T-helper 2 cell treated with Interferon-gamma antibody and Interleukin-4, amounts not matched to agents 5 μg/mL and 100 μg/mL, for 36 hours (primary cell): ENCODE results near the gene CSRNP2.

ENCODE experiments used
- DNase-seq: peaks from one replicate; pipeline ENCODE4 v3.0.0; 2021; ENCODE audit warnings: low spot score
- H3K27ac Mint-ChIP-seq: one replicate; pipeline ENCODE4 v1.8.0; 2021; ENCODE audit warnings: mild to moderate bottlenecking, mixed read lengths
- H3K27me3 Mint-ChIP-seq: one replicate; pipeline ENCODE4 v1.8.0; 2021; ENCODE audit warnings: low read depth, mixed read lengths
- H3K36me3 Mint-ChIP-seq: one replicate; pipeline ENCODE4 v1.8.0; 2021; ENCODE audit warnings: low read depth, mixed read lengths
- H3K4me1 Mint-ChIP-seq: one replicate; pipeline ENCODE4 v1.8.0; 2021; ENCODE audit warnings: low read depth, mixed read lengths
- H3K4me3 Mint-ChIP-seq: one replicate; pipeline ENCODE4 v1.8.0; 2022; ENCODE audit warnings: mild to moderate bottlenecking, moderate library complexity, mixed read lengths
- H3K9me3 Mint-ChIP-seq: one replicate; pipeline ENCODE4 v1.8.0; 2021; ENCODE audit warnings: mixed read lengths

The CSRNP2 gene

DNA sequence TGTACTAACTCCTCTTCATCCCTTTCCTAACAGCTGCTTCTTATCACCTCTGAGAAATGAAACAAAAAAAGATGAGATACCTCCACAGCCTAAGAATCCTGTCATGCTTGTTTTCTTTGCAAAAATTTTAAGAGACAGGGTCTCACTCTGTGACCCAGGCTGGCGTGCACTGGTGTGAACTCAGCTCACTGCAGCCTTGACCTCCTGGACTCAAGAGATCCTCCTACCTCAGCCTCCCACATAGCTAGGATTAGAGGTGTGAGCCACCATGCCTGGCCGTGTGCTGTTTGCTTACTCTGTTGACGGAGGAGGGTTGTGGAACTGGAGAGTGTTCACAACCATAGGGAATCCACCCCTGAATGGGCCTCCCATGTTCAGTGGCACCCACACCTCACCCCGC lies 16.2 kb downstream of the CSRNP2 start:
- H3K9me3 Mint-ChIP-seq, result no peaks in the 10 kb centered on the region
- H3K27ac Mint-ChIP-seq, result no peak overlapping the region
- H3K36me3 Mint-ChIP-seq, result peaks cover 39% of the 10 kb centered on the region
- H3K4me1 Mint-ChIP-seq, result no peaks in the 10 kb centered on the region
- DNase-seq, result no peak
- no peaks in the 10 kb centered on the region for H3K27me3 Mint-ChIP-seq
- no peak overlapping the region for H3K4me3 Mint-ChIP-seq

DNA sequence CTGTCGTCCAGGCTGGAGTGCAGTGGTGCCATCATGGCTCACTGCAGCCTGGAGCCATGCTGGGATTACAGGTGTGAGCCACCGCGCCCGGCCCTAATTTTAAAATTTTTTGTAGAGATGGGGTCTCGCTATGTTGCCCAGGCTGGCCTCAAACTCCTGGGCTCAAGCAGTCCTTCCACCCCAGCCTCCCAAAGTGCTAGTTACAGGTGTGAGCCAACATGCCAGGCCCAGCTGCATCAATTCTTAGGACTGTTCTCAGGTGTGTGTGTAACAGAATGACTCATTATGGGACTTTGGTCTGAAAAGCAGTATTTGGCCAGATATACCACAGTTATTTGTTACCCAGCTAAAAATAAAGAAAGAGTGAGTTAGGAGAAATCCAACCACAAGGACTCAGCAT lies 17.9 kb downstream of the CSRNP2 start:
- DNase-seq, result no peak
- H3K27me3 Mint-ChIP-seq, result no peaks in the 10 kb centered on the region
- H3K36me3 Mint-ChIP-seq, result peaks cover 41% of the 10 kb centered on the region
- no peak overlapping the region for H3K4me3 Mint-ChIP-seq
- no peaks in the 10 kb centered on the region for H3K9me3 Mint-ChIP-seq
- no peaks in the 10 kb centered on the region for H3K4me1 Mint-ChIP-seq
- no peak overlapping the region for H3K27ac Mint-ChIP-seq

DNA sequence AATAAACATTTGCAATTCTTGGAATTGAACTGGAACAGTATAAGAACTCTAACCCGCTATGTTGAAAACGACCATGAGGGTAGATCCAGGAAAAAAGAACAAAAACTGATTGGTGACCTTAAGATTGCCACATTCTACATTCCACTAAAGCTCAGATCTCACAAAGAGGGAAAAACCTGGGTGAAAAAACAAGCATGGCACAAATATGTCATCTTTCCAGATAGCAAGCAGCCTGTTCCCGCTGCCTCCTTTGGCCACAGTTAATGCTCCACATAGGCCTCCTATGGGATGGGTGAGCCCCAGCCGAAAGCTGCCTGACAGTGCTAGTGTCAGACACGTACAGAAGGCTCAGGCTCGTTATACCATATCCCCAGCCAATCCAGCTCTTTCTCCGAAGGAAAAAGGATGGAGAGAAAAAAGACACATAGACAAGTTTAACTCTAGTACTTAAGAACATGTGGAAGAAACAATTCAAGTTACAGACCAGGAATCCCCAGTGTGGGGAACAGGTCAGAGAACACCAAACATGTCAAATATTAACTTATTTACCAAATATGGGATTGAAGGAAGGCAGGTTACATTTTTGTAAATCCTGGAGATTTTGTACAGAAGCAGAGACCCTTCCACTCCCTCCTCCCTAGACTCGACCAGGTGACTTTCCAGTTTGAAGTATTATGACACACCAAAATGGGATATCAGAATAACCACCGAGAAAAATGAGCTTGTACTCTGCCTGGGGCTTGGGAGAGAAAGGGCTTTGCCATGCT lies 20.6 kb downstream of the CSRNP2 start:
- Mint-ChIP-seq H3K4me1 (no peaks in the 10 kb centered on the region), H3K27ac (no peak overlapping the region), H3K36me3 (peaks cover 47% of the 10 kb centered on the region), H3K9me3 (no peaks in the 10 kb centered on the region), H3K4me3 (no peak overlapping the region), H3K27me3 (no peaks in the 10 kb centered on the region)
- DNase-seq, result no peak

DNA sequence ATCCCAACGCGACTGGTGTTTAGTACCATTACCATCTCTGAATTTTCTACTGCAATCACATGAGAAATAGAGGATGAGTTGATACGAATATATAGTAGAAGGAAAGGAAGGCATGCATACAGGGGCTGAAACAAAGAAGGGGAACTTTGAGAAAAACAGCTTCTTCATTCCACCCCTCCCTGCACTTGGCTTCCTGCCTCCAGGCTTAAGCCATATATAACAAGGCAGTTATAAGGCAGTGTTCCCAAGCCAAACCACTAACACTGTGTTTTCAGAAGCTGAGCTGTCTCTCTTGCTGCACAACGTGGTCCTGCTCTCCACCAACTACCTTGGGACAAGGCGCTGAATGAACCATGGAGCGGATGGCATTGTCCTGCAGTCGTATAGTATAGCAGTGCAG lies 24.3 kb downstream of the CSRNP2 start:
- no peaks in the 10 kb centered on the region for H3K9me3 Mint-ChIP-seq
- DNase-seq, result no peak
- H3K27me3 Mint-ChIP-seq, result no peaks in the 10 kb centered on the region
- H3K4me1 Mint-ChIP-seq, result no peaks in the 10 kb centered on the region
- no peak overlapping the region for H3K27ac Mint-ChIP-seq
- no peak overlapping the region for H3K4me3 Mint-ChIP-seq
- H3K36me3 Mint-ChIP-seq, result peaks cover 53% of the 10 kb centered on the region

DNA sequence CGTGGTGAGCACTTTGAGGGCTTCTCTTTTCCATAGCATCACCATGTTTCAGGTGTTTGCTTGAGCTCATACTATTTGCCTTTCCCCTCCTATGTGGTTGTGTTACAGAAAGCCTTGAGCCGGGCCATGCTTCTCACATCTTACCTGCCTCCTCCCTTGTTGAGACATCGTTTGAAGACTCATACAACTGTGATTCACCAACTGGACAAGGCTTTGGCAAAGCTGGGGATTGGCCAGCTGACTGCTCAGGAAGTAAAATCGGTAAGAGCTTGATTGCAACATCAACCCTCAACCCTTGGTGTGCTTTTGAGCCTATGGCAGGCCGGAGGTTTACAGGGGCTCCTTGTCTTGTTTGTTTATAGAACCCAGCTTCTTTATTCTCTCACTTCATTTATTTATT lies 27.2 kb downstream of the CSRNP2 start:
- Mint-ChIP-seq H3K9me3 (no peaks in the 10 kb centered on the region), H3K27me3 (no peaks in the 10 kb centered on the region), H3K36me3 (peaks cover 56% of the 10 kb centered on the region), H3K4me3 (no peak overlapping the region), H3K27ac (no peak overlapping the region), H3K4me1 (peaks cover 7% of the 10 kb centered on the region)
- no peak for DNase-seq

DNA sequence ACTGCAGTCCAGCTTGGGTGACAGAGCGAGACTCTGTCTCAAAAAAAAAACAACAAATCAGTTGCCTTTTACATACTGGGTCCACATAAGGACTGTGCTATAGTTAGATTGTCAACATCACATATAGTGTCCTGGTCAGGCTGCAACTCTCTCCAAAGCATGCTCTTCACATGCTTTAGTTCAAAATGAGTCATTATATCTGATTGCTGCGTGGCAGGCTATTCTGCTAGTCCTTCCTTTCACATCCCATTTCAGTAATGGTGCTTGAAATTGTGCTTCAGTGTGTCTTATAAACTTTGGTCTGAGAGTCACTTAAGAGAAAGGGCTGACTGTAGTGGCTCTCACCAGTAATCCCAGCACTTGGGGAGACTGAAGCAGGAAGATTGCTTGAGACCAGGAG lies 28.3 kb downstream of the CSRNP2 start:
- Mint-ChIP-seq H3K27me3 (no peaks in the 10 kb centered on the region), H3K9me3 (no peaks in the 10 kb centered on the region), H3K36me3 (peaks cover 53% of the 10 kb centered on the region), H3K27ac (no peak overlapping the region), H3K4me1 (peaks cover 9% of the 10 kb centered on the region), H3K4me3 (no peak overlapping the region)
- DNase-seq, result no peak

DNA sequence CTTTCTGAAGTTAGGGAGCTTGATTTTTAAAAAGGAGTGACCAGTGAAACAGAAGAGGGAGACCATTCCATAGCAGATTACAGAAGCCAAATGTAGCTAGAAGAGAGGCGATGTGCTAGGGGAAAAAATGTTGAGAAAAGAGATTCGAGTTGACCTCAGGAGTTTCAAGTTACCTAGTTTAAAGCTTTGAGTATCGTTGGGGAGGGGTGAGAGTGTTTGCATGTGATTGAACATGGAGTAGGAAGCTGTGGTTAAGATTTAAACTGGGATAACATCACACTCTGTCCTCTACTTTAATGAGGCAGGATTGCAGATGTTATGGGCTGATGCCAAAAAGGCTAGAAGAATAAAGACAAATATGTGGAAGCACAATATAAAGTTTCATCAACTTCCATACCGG lies 31.6 kb downstream of the CSRNP2 start:
- Mint-ChIP-seq H3K4me3 (peak overlapping the region; percentile 15), H3K27ac (no peak overlapping the region), H3K27me3 (no peaks in the 10 kb centered on the region), H3K9me3 (no peaks in the 10 kb centered on the region), H3K36me3 (peaks cover 35% of the 10 kb centered on the region), H3K4me1 (peaks cover 23% of the 10 kb centered on the region)
- DNase-seq, result no peak

DNA sequence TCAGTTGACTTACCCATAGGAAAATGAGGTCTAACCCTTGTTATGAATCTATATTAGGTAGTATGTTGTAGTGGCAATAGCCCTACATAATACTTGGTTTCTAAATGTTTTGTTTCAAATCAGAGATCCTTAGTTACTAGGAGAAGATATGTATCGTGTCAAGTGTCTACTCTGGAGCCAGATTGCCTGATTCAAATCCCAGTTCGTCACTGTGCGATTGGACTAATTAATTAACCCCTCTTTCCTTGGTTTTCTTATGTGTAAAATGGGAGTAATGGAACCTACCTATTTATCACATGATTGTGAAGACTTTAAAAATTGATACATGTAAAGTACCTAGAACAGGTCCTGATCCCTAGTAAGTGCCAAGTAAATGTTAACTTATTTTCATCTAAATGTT lies 33.9 kb downstream of the CSRNP2 start:
- H3K27ac Mint-ChIP-seq, result peak overlapping the region; percentile 93
- H3K36me3 Mint-ChIP-seq, result peaks cover 22% of the 10 kb centered on the region

DNA sequence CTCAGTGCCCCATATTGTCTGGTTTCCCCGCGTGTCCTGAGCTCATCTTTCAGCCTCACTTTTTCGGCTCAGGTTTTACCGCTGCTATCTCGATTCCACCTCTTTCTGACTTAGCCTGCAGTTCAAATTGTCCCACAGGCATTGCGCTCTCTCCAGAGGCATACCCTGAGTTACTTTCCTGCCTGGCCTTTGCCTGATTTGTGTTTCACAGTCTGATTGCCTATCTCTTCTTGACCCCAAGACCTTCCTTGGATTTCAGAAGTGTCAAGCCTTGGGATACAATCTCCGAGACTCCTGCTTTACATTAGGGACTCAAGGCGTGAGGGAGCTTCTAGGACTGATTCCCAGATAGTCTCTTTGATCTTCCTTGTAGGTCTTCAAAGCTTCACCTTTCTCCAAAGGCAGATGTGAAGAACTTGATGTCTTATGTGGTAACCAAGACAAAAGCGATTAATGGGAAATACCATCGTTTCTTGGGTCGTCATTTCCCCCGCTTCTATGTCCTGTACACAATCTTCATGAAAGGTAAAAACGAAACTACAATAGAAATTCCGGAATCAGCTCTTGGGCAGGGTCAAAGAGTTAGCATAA lies 34.6 kb downstream of the CSRNP2 start:
- Mint-ChIP-seq H3K27ac (peak overlapping the region; percentile 93), H3K9me3 (no peaks in the 10 kb centered on the region), H3K27me3 (no peaks in the 10 kb centered on the region), H3K4me3 (peak overlapping the region; percentile 94), H3K4me1 (peaks cover 24% of the 10 kb centered on the region), H3K36me3 (peaks cover 16% of the 10 kb centered on the region)
- DNase-seq, result no peak

More for the DNA sequence above, 33.9 kb downstream of the CSRNP2 start:
- Mint-ChIP-seq H3K9me3 (no peaks in the 10 kb centered on the region), H3K4me1 (peaks cover 24% of the 10 kb centered on the region), H3K27me3 (no peaks in the 10 kb centered on the region), H3K4me3 (peak overlapping the region; percentile 94)
- no peak for DNase-seq

DNA sequence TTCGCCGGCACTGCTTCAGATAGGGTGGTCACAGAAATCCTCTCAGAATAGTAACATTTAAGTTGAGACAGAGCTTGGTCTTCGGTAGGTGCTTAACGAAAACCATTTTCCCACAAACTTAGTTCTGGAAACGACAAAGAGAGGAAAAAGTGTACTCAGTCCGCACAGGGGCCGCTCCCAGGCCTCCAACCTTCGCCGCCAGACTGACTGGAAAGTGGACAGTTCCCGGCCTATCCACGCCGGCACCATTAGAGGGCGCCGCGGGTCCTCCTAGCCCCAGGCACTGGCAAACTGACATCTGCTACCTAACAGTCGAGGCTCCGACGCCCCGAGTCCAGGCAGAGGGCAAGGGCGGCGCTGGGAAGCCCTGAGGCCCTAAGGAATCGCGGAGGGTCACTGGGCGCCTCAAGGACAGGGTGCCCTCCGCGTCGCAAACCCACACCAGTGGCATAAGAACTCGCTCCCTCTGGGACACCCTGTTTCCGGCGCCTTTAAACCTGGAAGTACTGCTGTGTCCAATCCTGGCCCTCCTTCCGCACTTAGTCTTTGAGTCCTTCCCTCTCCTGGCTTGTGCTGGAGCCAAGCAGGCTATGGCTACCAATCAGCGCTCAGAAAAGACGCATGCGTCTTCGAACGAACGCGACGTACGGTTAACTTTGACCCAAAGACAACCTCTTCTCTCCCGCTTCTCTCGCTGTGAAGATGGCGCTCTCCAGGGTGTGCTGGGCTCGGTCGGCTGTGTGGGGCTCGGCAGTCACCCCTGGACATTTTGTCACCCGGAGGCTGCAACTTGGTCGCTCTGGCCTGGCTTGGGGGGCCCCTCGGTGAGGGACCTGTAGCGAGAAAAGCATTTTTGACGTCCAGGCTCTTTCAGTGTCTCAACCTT lies 35.5 kb downstream of the CSRNP2 start, which contains the start of gene LETMD1:
LETMD1 (plus strand) TSS at position 673 of the 886 bp plus-strand sequence; CDS start at position 703, 30 bp downstream.
- Mint-ChIP-seq H3K4me3 (peak within 1 kb of the TSS; percentile 94), H3K36me3 (peaks cover 8% of the 10 kb centered on the region), H3K27ac (peak within 1 kb of the TSS; percentile 93), H3K27me3 (no peaks in the 10 kb centered on the region), H3K9me3 (no peaks in the 10 kb centered on the region), H3K4me1 (peaks cover 24% of the 10 kb centered on the region)
- peak; percentile 91 for DNase-seq

DNA sequence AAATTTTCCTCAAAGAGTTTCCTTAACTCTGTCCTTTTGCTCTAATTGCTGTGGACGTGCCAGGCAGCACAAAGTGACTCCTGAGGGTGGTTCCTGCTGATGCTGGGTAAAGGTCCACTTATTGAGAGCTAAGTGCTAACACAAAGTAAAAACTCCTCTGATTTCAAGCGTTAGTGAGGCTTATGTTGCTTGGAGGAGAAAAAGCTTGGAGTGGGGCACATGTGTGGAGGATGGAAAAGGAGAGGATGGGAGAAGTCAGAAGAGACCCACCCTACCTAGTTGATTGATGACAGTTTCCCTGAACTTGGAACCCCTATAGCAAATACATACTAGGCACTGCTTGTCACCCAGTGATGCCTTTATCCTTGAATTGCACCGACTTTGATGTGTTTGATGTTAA lies 47.1 kb downstream of the CSRNP2 start:
- Mint-ChIP-seq H3K27ac (no peak overlapping the region), H3K27me3 (no peaks in the 10 kb centered on the region), H3K9me3 (no peaks in the 10 kb centered on the region), H3K36me3 (no peaks in the 10 kb centered on the region), H3K4me1 (no peaks in the 10 kb centered on the region), H3K4me3 (no peak overlapping the region)
- DNase-seq, result no peak

DNA sequence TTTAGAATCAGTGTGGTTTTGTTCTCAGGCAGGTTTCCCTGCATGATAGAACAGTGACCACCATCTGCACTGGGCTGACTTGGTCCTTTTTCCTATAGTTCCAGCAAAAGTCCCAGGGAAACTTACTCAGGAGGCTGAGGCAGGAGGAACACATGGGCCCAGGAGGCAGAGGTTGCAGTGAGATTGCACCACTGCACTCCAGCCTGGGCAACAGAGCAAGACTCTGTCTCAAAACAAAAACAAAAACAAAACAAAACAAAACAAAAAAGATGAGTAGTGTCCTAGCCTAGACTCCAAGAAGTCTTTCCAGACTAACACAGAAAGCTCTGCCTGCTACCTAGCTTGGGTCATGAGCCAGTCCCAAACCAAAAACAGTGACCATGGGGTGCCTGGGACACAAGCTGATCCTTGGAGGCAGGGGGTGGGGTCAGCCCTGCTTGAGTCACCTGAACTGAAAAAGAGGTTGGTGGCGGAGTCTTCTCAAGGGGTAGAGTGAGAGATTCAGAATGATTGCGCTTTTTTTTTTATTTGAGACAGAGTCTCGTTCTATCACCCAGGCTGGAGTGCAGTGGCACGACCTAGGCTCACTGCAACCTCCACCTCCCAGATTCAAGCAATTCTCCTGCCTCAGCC lies 49.8 kb downstream of the CSRNP2 start:
- DNase-seq, result no peak
- Mint-ChIP-seq H3K4me1 (no peaks in the 10 kb centered on the region), H3K27me3 (peaks cover 7% of the 10 kb centered on the region), H3K27ac (no peak overlapping the region), H3K36me3 (no peaks in the 10 kb centered on the region), H3K9me3 (no peaks in the 10 kb centered on the region), H3K4me3 (no peak overlapping the region)

DNA sequence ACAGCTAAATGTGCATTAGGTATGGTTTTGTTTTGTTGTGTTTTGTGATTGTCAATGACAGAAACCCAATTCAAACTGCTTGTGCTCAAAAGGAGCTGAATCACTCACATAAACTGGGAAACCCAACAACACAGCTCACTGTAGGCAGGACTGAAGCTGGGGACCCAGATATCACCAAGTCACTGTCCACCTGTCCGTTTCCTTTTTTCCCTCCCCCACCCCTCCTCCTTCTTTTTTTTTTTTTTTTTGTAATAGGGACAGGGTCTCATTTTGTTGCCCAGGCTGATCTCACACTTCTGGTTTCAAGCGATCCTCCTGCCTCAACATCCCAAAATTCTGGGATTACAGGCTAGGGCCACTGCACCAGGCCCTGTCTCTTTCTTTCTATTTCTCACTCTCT lies 50.3 kb downstream of the CSRNP2 start:
- DNase-seq, result no peak
- Mint-ChIP-seq H3K36me3 (no peaks in the 10 kb centered on the region), H3K27ac (no peak overlapping the region), H3K4me3 (no peak overlapping the region), H3K27me3 (peaks cover 8% of the 10 kb centered on the region), H3K4me1 (peaks cover 3% of the 10 kb centered on the region), H3K9me3 (no peaks in the 10 kb centered on the region)

DNA sequence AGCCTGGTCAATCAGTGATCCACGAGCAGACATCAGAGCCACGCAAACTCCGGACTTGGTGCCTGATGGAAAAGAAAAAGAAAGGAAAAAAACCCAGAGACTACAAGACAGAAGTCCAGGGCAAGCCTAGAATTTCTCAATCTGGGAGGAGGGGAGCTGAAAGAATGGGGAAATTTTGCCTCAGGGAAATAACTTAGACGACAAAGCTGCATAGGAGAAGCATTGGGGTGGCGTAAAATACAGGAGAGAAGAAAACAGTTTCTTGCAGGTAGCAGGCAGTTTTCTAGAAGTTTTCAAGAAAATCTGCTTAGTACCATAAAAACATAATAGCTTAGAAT lies 54.6 kb downstream of the CSRNP2 start:
- no peaks in the 10 kb centered on the region for H3K9me3 Mint-ChIP-seq
- no peaks in the 10 kb centered on the region for H3K36me3 Mint-ChIP-seq
- H3K4me3 Mint-ChIP-seq, result no peak overlapping the region
- no peak for DNase-seq
- no peak overlapping the region for H3K27ac Mint-ChIP-seq
- H3K4me1 Mint-ChIP-seq, result peaks cover 30% of the 10 kb centered on the region
- H3K27me3 Mint-ChIP-seq, result peaks cover 8% of the 10 kb centered on the region
